SU-DHL-6 (cell line): Measurements from ENCODE around the gene TSPAN12.

Experiments
- H2AFZ ChIP-seq: fragments of 200-600 bp; sonication (generic); 2 replicates; pipeline ENCODE4 v1.6.1; 2014; ENCODE audit warnings: low read depth, mild to moderate bottlenecking, moderate library complexity, mixed read lengths, antibody characterized with exemption, low read length; ENCODE audit not compliant: severe bottlenecking
- H3F3A ChIP-seq: fragments of 200-600 bp; shearing (Covaris generic); 2 replicates; pipeline ENCODE4 v1.6.0; 2016; ENCODE audit warnings: antibody characterized with exemption, mild to moderate bottlenecking; ENCODE audit not compliant: insufficient read depth
- H3K27ac ChIP-seq: fragments of 200-600 bp; sonication (generic); 2 replicates; pipeline ENCODE4 v1.5.1; 2016; ENCODE audit warnings: low read depth, mild to moderate bottlenecking, low read length, moderate library complexity, mixed read lengths
- H3K27me3 ChIP-seq: fragments of 200-600 bp; sonication (generic), shearing (Covaris generic); 2 replicates; pipeline ENCODE4 v1.6.0; 2014; ENCODE audit warnings: mild to moderate bottlenecking, low read length
- H3K36me3 ChIP-seq: fragments of 200-600 bp; sonication (generic); 2 replicates; pipeline ENCODE4 v1.6.1; 2014; ENCODE audit warnings: mild to moderate bottlenecking, low read length, mixed read lengths
- H3K4me2 ChIP-seq: fragments of 300-600, 200-600 bp; shearing (Covaris generic), sonication (generic); 2 replicates; pipeline ENCODE4 v1.6.0; 2014; ENCODE audit warnings: low read length, low read depth, mild to moderate bottlenecking; ENCODE audit not compliant: poor library complexity, severe bottlenecking
- H3K4me3 ChIP-seq: fragments of 200-600 bp; sonication (generic); 2 replicates; pipeline ENCODE4 v1.5.1; 2014; ENCODE audit warnings: antibody characterized with exemption, low read length, mild to moderate bottlenecking, mixed read lengths; ENCODE audit not compliant: insufficient read depth, poor library complexity, severe bottlenecking
- H3K79me2 ChIP-seq: fragments of 200-600 bp; sonication (generic); 2 replicates; pipeline ENCODE4 v1.6.1; 2014; ENCODE audit warnings: mild to moderate bottlenecking, low read length, moderate library complexity; ENCODE audit not compliant: insufficient read depth
- H3K9ac ChIP-seq: fragments of 200-600 bp; sonication (generic); 2 replicates; pipeline ENCODE4 v1.7.0; 2014; ENCODE audit warnings: mild to moderate bottlenecking, low read length
- H3K9me2 ChIP-seq: fragments of 200-600 bp; sonication (generic); replicated peaks from 2 replicates; pipeline ENCODE4 v1.6.1; 2014; ENCODE audit warnings: low read length; ENCODE audit not compliant: insufficient read depth
- H3K9me3 ChIP-seq: fragments of 200-600 bp; sonication (generic); 2 replicates; pipeline ENCODE4 v1.6.1; 2014; ENCODE audit warnings: low read length, mixed read lengths; ENCODE audit not compliant: insufficient read depth
- H4K20me1 ChIP-seq: fragments of 200-600 bp; sonication (generic); 2 replicates; pipeline ENCODE4 v1.6.1; 2014; ENCODE audit warnings: low read depth, mild to moderate bottlenecking, antibody characterized with exemption, low read length, moderate library complexity, mixed read lengths
- CTCF ChIP-seq: fragments of 200-600 bp; sonication (generic); IDR thresholded peaks from one replicate; pipeline ENCODE4 v1.5.1; 2017; ENCODE audit warnings: antibody characterized with exemption, mild to moderate bottlenecking, low read length, moderate library complexity; ENCODE audit not compliant: insufficient read depth, poor library complexity, severe bottlenecking
- EZH2phosphoT487 ChIP-seq: fragments of 200-600 bp; sonication (generic), shearing (Covaris generic); conservative IDR thresholded peaks from 2 replicates; pipeline ENCODE4 v1.6.1; 2018; ENCODE audit warnings: mild to moderate bottlenecking, antibody characterized with exemption, low read length, moderate library complexity, mixed read lengths

TSPAN12 gene

GRCh38 chr7:120877701-120878100 is 19.8 kb upstream of the TSPAN12 start:
- Histone ChIP-seq H3K4me3 (no peak overlapping the region), H3K9me2 (no peaks in the 10 kb centered on the region), H3K4me2 (no peak overlapping the region), H3K79me2 (no peaks in the 10 kb centered on the region), H2AFZ (no peak overlapping the region), H3K27ac (no peak overlapping the region), H3K9ac (no peak overlapping the region), H3K27me3 (no peaks in the 10 kb centered on the region), H3K9me3 (no peaks in the 10 kb centered on the region), H3K36me3 (no peaks in the 10 kb centered on the region), H4K20me1 (no peaks in the 10 kb centered on the region), H3F3A (no peaks in the 10 kb centered on the region)
- TF ChIP-seq CTCF (no peak), EZH2phosphoT487 (no peak)

- H3K9ac ChIP-seq, result no peak overlapping the region
- no peaks in the 10 kb centered on the region for H3K9me3 ChIP-seq
- no peaks in the 10 kb centered on the region for H3K79me2 ChIP-seq
- no peaks in the 10 kb centered on the region for H3K27me3 ChIP-seq
- no peak overlapping the region for H3K4me2 ChIP-seq
- H3F3A ChIP-seq, result no peaks in the 10 kb centered on the region
- H3K4me3 ChIP-seq, result no peak overlapping the region
- H3K36me3 ChIP-seq, result no peaks in the 10 kb centered on the region
- no peaks in the 10 kb centered on the region for H3K9me2 ChIP-seq
- H4K20me1 ChIP-seq, result no peaks in the 10 kb centered on the region
- no peak overlapping the region for H3K27ac ChIP-seq
- H2AFZ ChIP-seq, result no peak overlapping the region
- TF ChIP-seq EZH2phosphoT487, result no peak
- no peak for TF ChIP-seq CTCF
Measured at GRCh38 chr7:120876922-120877321, 19.0 kb upstream of the TSPAN12 start.

GRCh38 chr7:120874722-120875121 is 16.8 kb upstream of the TSPAN12 start:
- H2AFZ ChIP-seq, result no peak overlapping the region

More at GRCh38 chr7:120874722-120875121, 16.8 kb upstream of the TSPAN12 start:
- Histone ChIP-seq H3K4me3 (no peak overlapping the region), H3K27me3 (no peaks in the 10 kb centered on the region), H3K9ac (no peak overlapping the region), H3K27ac (no peak overlapping the region), H3K79me2 (no peaks in the 10 kb centered on the region), H4K20me1 (no peaks in the 10 kb centered on the region), H3K4me2 (no peak overlapping the region), H3K36me3 (no peaks in the 10 kb centered on the region), H3K9me3 (no peaks in the 10 kb centered on the region), H3K9me2 (no peaks in the 10 kb centered on the region), H3F3A (no peaks in the 10 kb centered on the region)
- TF ChIP-seq CTCF (no peak), EZH2phosphoT487 (no peak)
